Measurements from ENCODE around the gene PITX1.

GRCh38 chr5:135031813-135032694 lies 2.0 kb downstream of the PITX1 start:
- TF ChIP-seq CTCF (IDR thresholded peaks at IDR 0.05): no peak
- no peak for TF ChIP-seq POLR2A (IDR thresholded peaks at IDR 0.05)
